WTC11 (cell line): ENCODE measurements around the gene LHX5. TPM values are rescaled to one million over a fixed set of nuclear protein-coding genes. Genes with fewer than 3 reads are reported as not detected.
A peak's percentile ranks its signal among the peaks of the same experiment; 100 is the strongest.

Experiments
- ATAC-seq: fragments of 200-7000 bp; cut with Tn5 transposase; 2 replicates; pipeline ENCODE4 v1.10.0; 2021; ENCODE audit warnings: mild to moderate bottlenecking, moderate library complexity
- CTCF ChIA-PET: fragments of 300-600 bp; sonication (Branson Sonifier 250); formaldehyde crosslinking; loops from one replicate; lab custom pipeline; 2021; ENCODE audit warnings: antibody characterized with exemption; lab: Charles Lee
- POLR2A ChIA-PET: fragments of 350-600 bp; sonication (Branson Sonifier 250); formaldehyde crosslinking; loops from one replicate; lab custom pipeline; 2021; ENCODE audit warnings: antibody characterized with exemption; lab: Charles Lee
- DNase-seq: peaks from one replicate; pipeline ENCODE4 v3.0.0; 2021; ENCODE audit warnings: low spot score
- H3K27ac Mint-ChIP-seq: 2 replicates; pipeline ENCODE4 v1.8.0; 2021; ENCODE audit warnings: mixed read lengths
- H3K27me3 Mint-ChIP-seq: 2 replicates; pipeline ENCODE4 v1.8.0; 2021; ENCODE audit warnings: low read depth, mild to moderate bottlenecking, moderate library complexity, mixed read lengths
- H3K36me3 Mint-ChIP-seq: 2 replicates; pipeline ENCODE4 v1.8.0; 2021; ENCODE audit warnings: mixed read lengths
- H3K4me1 Mint-ChIP-seq: 2 replicates; pipeline ENCODE4 v1.8.0; 2022; ENCODE audit warnings: mixed read lengths
- H3K4me3 Mint-ChIP-seq: 2 replicates; pipeline ENCODE4 v1.8.0; 2021; ENCODE audit warnings: mild to moderate bottlenecking, moderate library complexity, mixed read lengths
- H3K9me3 Mint-ChIP-seq: 2 replicates; pipeline ENCODE4 v1.8.0; 2021; ENCODE audit warnings: mixed read lengths
- ATF1 ChIP-seq: sonication (generic); formaldehyde crosslinking; IDR thresholded peaks from 2 replicates; pipeline ENCODE4 v1.8.1; 2023; ENCODE audit warnings: mild to moderate bottlenecking, moderate library complexity, missing genetic modification reagents
- CBFB ChIP-seq: sonication (generic); formaldehyde crosslinking; IDR thresholded peaks from 2 replicates; pipeline ENCODE4 v1.8.1; 2022; ENCODE audit warnings: mild to moderate bottlenecking, low read depth, missing genetic modification reagents
- CDX4 ChIP-seq: fragments of 250-450 bp; sonication (Bioruptor Pico); IDR thresholded peaks from 2 replicates; pipeline ENCODE4 v1.9.0; 2021; ENCODE audit warnings: moderate library complexity, mild to moderate bottlenecking, inconsistent platforms, borderline replicate concordance
- CTCF ChIP-seq: fragments of 200-600 bp; IDR thresholded peaks from 2 replicates; pipeline ENCODE4 v1.8.0; 2022; ENCODE audit warnings: antibody characterized with exemption
- FOXK1 ChIP-seq: sonication (generic); formaldehyde crosslinking; IDR thresholded peaks from 2 replicates; pipeline ENCODE4 v1.8.0; 2022; ENCODE audit warnings: mild to moderate bottlenecking, moderate library complexity, missing genetic modification reagents
- GABPB1 ChIP-seq: sonication (generic); formaldehyde crosslinking; IDR thresholded peaks from 2 replicates; pipeline ENCODE4 v1.8.1; 2023; ENCODE audit warnings: mild to moderate bottlenecking, missing genetic modification reagents
- PREB ChIP-seq: sonication (generic); formaldehyde crosslinking; IDR thresholded peaks from 2 replicates; pipeline ENCODE4 v1.8.1; 2022; ENCODE audit warnings: mild to moderate bottlenecking, missing genetic modification reagents, moderate library complexity, borderline replicate concordance
- STAT6 ChIP-seq: sonication (generic); formaldehyde crosslinking; conservative IDR thresholded peaks from 2 replicates; pipeline ENCODE4 v1.8.1; 2023; ENCODE audit warnings: mild to moderate bottlenecking, low read depth, missing genetic modification reagents, moderate library complexity
- ZNF121 ChIP-seq: sonication (generic); formaldehyde crosslinking; IDR thresholded peaks from 2 replicates; pipeline ENCODE4 v1.8.0; 2023; ENCODE audit warnings: missing genetic modification reagents
- ZNF317 ChIP-seq: sonication (generic); formaldehyde crosslinking; IDR thresholded peaks from 2 replicates; pipeline ENCODE4 v1.8.1; 2023; ENCODE audit warnings: low read depth, mild to moderate bottlenecking, moderate library complexity, missing genetic modification reagents, borderline replicate concordance
- ZNF512 ChIP-seq: sonication (generic); formaldehyde crosslinking; IDR thresholded peaks from 2 replicates; pipeline ENCODE4 v1.8.1; 2022; ENCODE audit warnings: missing genetic modification reagents, borderline replicate concordance
- total RNA-seq: library from RNA; stranded (reverse); gene quantifications from 3 replicates; pipeline ENCODE4 v1.2.3, GENCODE V29; 2021
- TF ChIP-seq, protein P1 (sequence below): sonication (generic); formaldehyde crosslinking; IDR thresholded peaks from 2 replicates; pipeline ENCODE4 v1.8.0; 2022; ENCODE audit warnings: mild to moderate bottlenecking, missing genetic modification reagents
- TF ChIP-seq, protein P2 (sequence below): sonication (generic); formaldehyde crosslinking; IDR thresholded peaks from 2 replicates; pipeline ENCODE4 v1.8.1; 2023; ENCODE audit warnings: mild to moderate bottlenecking, missing genetic modification reagents, borderline replicate concordance
- TF ChIP-seq, protein P3 (sequence below): fragments of 250-450 bp; sonication (Bioruptor Pico); IDR thresholded peaks from 2 replicates; pipeline ENCODE4 v1.9.0; 2021; ENCODE audit warnings: mild to moderate bottlenecking, borderline replicate concordance
- TF ChIP-seq, protein P4 (sequence below): sonication (generic); formaldehyde crosslinking; IDR thresholded peaks from 2 replicates; pipeline ENCODE4 v1.8.1; 2023; ENCODE audit warnings: mild to moderate bottlenecking, missing genetic modification reagents

LHX5 gene
- total RNA-seq, 1 experiment from 2014 or later, result 3.0 TPM

- Mint-ChIP-seq H3K36me3 (peaks cover 11% of the 10 kb centered on the region), H3K27ac (0 out of 2 replicates have a peak overlapping the region, but pooled peaks have one; percentile 6), H3K9me3 (peaks cover 13% of the 10 kb centered on the region), H3K4me1 (peaks cover 28% of the 10 kb centered on the region), H3K4me3 (peak overlapping the region; percentile 7), H3K27me3 (no peaks in the 10 kb centered on the region; the same call in 1 of the 2 replicates)
- ChIA-PET POLR2A (no interaction called here), CTCF (interaction anchor here (3.0 kb wide), 1 partner anchor 39 kb away, joined by 10 read pairs; no protein-coding TSS in a partner anchor)
- ATAC-seq (peak; percentile 83), DNase-seq (no peak)
- TF ChIP-seq STAT6 (CRISPR knock-in tag) (no peak), CBFB (CRISPR knock-in tag) (no peak), FOXK1 (CRISPR knock-in tag) (no peak), ZNF121 (CRISPR knock-in tag) (no peak), ZNF512 (no peak), CDX4 (no peak), GABPB1 (no peak), CTCF (no peak), ZNF317 (CRISPR knock-in tag) (no peak), PREB (CRISPR knock-in tag) (no peak), ATF1 (no peak)
- TF ChIP-seq, protein P1, sequence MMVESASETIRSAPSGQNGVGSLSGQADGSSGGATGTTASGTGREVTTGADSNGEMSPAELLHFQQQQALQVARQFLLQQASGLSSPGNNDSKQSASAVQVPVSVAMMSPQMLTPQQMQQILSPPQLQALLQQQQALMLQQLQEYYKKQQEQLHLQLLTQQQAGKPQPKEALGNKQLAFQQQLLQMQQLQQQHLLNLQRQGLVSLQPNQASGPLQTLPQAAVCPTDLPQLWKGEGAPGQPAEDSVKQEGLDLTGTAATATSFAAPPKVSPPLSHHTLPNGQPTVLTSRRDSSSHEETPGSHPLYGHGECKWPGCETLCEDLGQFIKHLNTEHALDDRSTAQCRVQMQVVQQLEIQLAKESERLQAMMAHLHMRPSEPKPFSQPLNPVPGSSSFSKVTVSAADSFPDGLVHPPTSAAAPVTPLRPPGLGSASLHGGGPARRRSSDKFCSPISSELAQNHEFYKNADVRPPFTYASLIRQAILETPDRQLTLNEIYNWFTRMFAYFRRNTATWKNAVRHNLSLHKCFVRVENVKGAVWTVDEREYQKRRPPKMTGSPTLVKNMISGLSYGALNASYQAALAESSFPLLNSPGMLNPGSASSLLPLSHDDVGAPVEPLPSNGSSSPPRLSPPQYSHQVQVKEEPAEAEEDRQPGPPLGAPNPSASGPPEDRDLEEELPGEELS (CRISPR knock-in tag), result no peak
- TF ChIP-seq, protein P2, sequence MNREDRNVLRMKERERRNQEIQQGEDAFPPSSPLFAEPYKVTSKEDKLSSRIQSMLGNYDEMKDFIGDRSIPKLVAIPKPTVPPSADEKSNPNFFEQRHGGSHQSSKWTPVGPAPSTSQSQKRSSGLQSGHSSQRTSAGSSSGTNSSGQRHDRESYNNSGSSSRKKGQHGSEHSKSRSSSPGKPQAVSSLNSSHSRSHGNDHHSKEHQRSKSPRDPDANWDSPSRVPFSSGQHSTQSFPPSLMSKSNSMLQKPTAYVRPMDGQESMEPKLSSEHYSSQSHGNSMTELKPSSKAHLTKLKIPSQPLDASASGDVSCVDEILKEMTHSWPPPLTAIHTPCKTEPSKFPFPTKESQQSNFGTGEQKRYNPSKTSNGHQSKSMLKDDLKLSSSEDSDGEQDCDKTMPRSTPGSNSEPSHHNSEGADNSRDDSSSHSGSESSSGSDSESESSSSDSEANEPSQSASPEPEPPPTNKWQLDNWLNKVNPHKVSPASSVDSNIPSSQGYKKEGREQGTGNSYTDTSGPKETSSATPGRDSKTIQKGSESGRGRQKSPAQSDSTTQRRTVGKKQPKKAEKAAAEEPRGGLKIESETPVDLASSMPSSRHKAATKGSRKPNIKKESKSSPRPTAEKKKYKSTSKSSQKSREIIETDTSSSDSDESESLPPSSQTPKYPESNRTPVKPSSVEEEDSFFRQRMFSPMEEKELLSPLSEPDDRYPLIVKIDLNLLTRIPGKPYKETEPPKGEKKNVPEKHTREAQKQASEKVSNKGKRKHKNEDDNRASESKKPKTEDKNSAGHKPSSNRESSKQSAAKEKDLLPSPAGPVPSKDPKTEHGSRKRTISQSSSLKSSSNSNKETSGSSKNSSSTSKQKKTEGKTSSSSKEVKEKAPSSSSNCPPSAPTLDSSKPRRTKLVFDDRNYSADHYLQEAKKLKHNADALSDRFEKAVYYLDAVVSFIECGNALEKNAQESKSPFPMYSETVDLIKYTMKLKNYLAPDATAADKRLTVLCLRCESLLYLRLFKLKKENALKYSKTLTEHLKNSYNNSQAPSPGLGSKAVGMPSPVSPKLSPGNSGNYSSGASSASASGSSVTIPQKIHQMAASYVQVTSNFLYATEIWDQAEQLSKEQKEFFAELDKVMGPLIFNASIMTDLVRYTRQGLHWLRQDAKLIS (CRISPR knock-in tag), result no peak
- TF ChIP-seq, protein P3, sequence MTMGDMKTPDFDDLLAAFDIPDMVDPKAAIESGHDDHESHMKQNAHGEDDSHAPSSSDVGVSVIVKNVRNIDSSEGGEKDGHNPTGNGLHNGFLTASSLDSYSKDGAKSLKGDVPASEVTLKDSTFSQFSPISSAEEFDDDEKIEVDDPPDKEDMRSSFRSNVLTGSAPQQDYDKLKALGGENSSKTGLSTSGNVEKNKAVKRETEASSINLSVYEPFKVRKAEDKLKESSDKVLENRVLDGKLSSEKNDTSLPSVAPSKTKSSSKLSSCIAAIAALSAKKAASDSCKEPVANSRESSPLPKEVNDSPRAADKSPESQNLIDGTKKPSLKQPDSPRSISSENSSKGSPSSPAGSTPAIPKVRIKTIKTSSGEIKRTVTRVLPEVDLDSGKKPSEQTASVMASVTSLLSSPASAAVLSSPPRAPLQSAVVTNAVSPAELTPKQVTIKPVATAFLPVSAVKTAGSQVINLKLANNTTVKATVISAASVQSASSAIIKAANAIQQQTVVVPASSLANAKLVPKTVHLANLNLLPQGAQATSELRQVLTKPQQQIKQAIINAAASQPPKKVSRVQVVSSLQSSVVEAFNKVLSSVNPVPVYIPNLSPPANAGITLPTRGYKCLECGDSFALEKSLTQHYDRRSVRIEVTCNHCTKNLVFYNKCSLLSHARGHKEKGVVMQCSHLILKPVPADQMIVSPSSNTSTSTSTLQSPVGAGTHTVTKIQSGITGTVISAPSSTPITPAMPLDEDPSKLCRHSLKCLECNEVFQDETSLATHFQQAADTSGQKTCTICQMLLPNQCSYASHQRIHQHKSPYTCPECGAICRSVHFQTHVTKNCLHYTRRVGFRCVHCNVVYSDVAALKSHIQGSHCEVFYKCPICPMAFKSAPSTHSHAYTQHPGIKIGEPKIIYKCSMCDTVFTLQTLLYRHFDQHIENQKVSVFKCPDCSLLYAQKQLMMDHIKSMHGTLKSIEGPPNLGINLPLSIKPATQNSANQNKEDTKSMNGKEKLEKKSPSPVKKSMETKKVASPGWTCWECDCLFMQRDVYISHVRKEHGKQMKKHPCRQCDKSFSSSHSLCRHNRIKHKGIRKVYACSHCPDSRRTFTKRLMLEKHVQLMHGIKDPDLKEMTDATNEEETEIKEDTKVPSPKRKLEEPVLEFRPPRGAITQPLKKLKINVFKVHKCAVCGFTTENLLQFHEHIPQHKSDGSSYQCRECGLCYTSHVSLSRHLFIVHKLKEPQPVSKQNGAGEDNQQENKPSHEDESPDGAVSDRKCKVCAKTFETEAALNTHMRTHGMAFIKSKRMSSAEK (CRISPR knock-in tag), result no peak
- TF ChIP-seq, protein P4, sequence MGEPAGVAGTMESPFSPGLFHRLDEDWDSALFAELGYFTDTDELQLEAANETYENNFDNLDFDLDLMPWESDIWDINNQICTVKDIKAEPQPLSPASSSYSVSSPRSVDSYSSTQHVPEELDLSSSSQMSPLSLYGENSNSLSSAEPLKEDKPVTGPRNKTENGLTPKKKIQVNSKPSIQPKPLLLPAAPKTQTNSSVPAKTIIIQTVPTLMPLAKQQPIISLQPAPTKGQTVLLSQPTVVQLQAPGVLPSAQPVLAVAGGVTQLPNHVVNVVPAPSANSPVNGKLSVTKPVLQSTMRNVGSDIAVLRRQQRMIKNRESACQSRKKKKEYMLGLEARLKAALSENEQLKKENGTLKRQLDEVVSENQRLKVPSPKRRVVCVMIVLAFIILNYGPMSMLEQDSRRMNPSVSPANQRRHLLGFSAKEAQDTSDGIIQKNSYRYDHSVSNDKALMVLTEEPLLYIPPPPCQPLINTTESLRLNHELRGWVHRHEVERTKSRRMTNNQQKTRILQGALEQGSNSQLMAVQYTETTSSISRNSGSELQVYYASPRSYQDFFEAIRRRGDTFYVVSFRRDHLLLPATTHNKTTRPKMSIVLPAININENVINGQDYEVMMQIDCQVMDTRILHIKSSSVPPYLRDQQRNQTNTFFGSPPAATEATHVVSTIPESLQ (CRISPR knock-in tag), result no peak
Observed at GRCh38 chr12:113500782-113501311, 29.2 kb upstream of the LHX5 start.
